Measurements from ENCODE around the gene REST. TPM values are rescaled to one million over a fixed set of nuclear protein-coding genes. Genes with fewer than 3 reads are reported as not detected.

The REST gene
- total RNA-seq, 1 experiment from 2014 or later: 38.8 TPM

DNA sequence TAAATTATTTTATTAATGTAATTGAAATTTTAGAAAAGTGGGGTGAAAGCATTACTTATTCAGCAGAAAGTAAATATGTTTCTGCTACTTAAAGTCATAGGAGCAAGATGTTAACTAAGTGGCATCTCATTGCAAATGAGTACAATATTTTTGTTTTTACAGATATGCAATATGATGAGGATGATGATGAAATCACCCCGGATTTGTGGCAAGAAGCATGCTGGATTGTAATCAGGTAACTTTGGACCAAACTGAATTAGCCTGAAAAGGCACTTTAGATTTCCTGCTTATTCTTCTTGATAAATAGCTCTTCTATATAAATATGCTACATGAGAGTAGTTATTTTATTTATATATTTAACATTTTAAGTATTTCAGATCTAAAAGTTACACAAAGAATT is 78.5 kb downstream of the REST start:
- peaks cover 12% of the 10 kb centered on the region for H3K4me1 ChIP-seq (ENCODE audit: control insufficient read depth, insufficient read depth, low read length)
- BruUV-seq (replicated peaks): no TSS peak
- H3K36me3 ChIP-seq (ENCODE audit: control insufficient read depth, insufficient read depth, low read length): peaks cover 21% of the 10 kb centered on the region
- TF ChIP-seq TCF7L2 (IDR thresholded peaks at IDR 0.05; ENCODE audit: low read depth, low read length) (no peak), POLR2AphosphoS5 (IDR thresholded peaks at IDR 0.05; ENCODE audit: low read depth, low read length) (no peak), SIN3A (IDR thresholded peaks at IDR 0.05; ENCODE audit: borderline replicate concordance, insufficient read depth, low read depth, low read length) (no peak)
- TF ChIP-seq, protein P1, sequence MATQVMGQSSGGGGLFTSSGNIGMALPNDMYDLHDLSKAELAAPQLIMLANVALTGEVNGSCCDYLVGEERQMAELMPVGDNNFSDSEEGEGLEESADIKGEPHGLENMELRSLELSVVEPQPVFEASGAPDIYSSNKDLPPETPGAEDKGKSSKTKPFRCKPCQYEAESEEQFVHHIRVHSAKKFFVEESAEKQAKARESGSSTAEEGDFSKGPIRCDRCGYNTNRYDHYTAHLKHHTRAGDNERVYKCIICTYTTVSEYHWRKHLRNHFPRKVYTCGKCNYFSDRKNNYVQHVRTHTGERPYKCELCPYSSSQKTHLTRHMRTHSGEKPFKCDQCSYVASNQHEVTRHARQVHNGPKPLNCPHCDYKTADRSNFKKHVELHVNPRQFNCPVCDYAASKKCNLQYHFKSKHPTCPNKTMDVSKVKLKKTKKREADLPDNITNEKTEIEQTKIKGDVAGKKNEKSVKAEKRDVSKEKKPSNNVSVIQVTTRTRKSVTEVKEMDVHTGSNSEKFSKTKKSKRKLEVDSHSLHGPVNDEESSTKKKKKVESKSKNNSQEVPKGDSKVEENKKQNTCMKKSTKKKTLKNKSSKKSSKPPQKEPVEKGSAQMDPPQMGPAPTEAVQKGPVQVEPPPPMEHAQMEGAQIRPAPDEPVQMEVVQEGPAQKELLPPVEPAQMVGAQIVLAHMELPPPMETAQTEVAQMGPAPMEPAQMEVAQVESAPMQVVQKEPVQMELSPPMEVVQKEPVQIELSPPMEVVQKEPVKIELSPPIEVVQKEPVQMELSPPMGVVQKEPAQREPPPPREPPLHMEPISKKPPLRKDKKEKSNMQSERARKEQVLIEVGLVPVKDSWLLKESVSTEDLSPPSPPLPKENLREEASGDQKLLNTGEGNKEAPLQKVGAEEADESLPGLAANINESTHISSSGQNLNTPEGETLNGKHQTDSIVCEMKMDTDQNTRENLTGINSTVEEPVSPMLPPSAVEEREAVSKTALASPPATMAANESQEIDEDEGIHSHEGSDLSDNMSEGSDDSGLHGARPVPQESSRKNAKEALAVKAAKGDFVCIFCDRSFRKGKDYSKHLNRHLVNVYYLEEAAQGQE (IDR thresholded peaks at IDR 0.05; ENCODE audit: insufficient read depth in 1 of 2, low read depth in 2 of 2, low read length in 1 of 2): no peak
- in situ Hi-C loops (cut with HindIII; ENCODE audit: low pct_unique_long_range_greater_than_20kb, low sequenced_read_pairs) (no loop called here), intact Hi-C loops (cut with micrococcal nuclease; ENCODE audit: unreplicated experiment) (no loop called here)
- ChIA-PET CTCF (no interaction called here), POLR2A (no interaction called here)
- no peak overlapping the region for H3K4me3 ChIP-seq (ENCODE audit: low read depth in 2 of 2, low read length in 2 of 2)
- ATAC-seq (no peak), DNase-seq (ENCODE audit: low read depth, low spot score) (no peak)
- H3K27ac ChIP-seq (ENCODE audit: low read length): no peak overlapping the region
- H3K27me3 ChIP-seq (ENCODE audit: control insufficient read depth, insufficient read depth, low read length): no peaks in the 10 kb centered on the region
- H3K9me3 ChIP-seq (ENCODE audit: control insufficient read depth, insufficient read depth, low read depth, low read length): no peaks in the 10 kb centered on the region

DNA sequence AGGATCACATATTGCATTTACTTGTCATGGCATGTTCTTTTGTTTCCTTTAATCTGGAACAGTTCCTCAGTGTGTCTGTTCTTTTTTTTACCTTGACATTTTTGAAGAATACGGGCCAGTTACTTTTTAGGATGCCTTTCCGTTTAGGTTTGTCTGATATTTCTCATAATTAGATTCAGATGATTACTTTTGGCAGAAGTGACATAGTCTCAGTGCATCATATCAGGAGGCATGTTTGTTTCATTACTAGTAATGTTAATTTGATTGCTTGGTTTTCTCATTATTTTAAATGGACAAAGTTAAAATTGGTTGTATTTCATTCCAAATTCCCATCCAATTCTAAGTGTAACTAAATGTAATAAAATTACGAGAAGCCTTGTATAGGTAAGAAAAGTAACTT is 79.3 kb downstream of the REST start:
- DNase-seq (ENCODE audit: low read depth, low spot score) (no peak), ATAC-seq (no peak)
- no peak overlapping the region for H3K4me3 ChIP-seq (ENCODE audit: low read depth in 2 of 2, low read length in 2 of 2)
- H3K27me3 ChIP-seq (ENCODE audit: control insufficient read depth, insufficient read depth, low read length): no peaks in the 10 kb centered on the region
- no peaks in the 10 kb centered on the region for H3K9me3 ChIP-seq (ENCODE audit: control insufficient read depth, insufficient read depth, low read depth, low read length)
- intact Hi-C loops (cut with micrococcal nuclease; ENCODE audit: unreplicated experiment) (no loop called here), in situ Hi-C loops (cut with HindIII; ENCODE audit: low pct_unique_long_range_greater_than_20kb, low sequenced_read_pairs) (no loop called here)
- no peak overlapping the region for H3K27ac ChIP-seq (ENCODE audit: low read length)
- H3K4me1 ChIP-seq (ENCODE audit: control insufficient read depth, insufficient read depth, low read length): peaks cover 4% of the 10 kb centered on the region
- CTCF ChIA-PET: no interaction called here
- TF ChIP-seq POLR2AphosphoS5 (IDR thresholded peaks at IDR 0.05; ENCODE audit: low read depth, low read length) (no peak), TCF7L2 (IDR thresholded peaks at IDR 0.05; ENCODE audit: low read depth, low read length) (no peak), SIN3A (IDR thresholded peaks at IDR 0.05; ENCODE audit: borderline replicate concordance, insufficient read depth, low read depth, low read length) (no peak)
- TF ChIP-seq, protein P2, sequence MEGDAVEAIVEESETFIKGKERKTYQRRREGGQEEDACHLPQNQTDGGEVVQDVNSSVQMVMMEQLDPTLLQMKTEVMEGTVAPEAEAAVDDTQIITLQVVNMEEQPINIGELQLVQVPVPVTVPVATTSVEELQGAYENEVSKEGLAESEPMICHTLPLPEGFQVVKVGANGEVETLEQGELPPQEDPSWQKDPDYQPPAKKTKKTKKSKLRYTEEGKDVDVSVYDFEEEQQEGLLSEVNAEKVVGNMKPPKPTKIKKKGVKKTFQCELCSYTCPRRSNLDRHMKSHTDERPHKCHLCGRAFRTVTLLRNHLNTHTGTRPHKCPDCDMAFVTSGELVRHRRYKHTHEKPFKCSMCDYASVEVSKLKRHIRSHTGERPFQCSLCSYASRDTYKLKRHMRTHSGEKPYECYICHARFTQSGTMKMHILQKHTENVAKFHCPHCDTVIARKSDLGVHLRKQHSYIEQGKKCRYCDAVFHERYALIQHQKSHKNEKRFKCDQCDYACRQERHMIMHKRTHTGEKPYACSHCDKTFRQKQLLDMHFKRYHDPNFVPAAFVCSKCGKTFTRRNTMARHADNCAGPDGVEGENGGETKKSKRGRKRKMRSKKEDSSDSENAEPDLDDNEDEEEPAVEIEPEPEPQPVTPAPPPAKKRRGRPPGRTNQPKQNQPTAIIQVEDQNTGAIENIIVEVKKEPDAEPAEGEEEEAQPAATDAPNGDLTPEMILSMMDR (IDR thresholded peaks at IDR 0.05): no peak
- TF ChIP-seq, protein P1 (IDR thresholded peaks at IDR 0.05; ENCODE audit: insufficient read depth in 1 of 2, low read depth in 2 of 2, low read length in 1 of 2): no peak
- no TSS peak for BruUV-seq (replicated peaks)
- POLR2A ChIA-PET: no interaction called here
- H3K36me3 ChIP-seq (ENCODE audit: control insufficient read depth, insufficient read depth, low read length): peaks cover 23% of the 10 kb centered on the region

Data from Panc1 (cell line).